ENCODE measurements around the gene INTS2. TPM values are rescaled to one million over a fixed set of nuclear protein-coding genes. Genes with fewer than 3 reads are reported as not detected.

The INTS2 gene
- total RNA-seq, 1 donor from 2014 or later, result 13.3 TPM

DNA sequence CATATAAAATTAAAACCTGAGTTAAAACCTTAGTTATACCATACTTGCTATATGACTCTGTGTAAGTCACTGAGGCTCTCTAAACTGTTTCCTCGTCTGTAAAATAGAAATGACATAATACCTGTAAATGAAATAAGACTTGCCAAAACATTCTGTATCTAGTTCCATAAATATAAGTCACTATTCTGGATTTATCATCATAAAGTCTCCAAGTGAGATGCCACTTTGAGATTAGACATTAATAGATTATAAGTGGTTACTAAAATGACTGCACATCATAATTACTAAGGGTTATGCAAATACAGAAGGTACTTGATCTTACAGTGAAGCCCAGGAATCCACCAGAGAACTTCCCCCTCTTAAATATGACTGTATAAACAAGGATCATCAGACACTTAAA lies 52.5 kb downstream of the INTS2 start:
- Histone ChIP-seq H3K36me3 (ENCODE audit: control insufficient read depth, insufficient read depth, low read length) (no peaks in the 10 kb centered on the region), H3K27me3 (ENCODE audit: control insufficient read depth, insufficient read depth, low read length) (no peaks in the 10 kb centered on the region), H3K4me3 (ENCODE audit: low read depth, low read length) (no peak overlapping the region)
- TF ChIP-seq, protein P1, sequence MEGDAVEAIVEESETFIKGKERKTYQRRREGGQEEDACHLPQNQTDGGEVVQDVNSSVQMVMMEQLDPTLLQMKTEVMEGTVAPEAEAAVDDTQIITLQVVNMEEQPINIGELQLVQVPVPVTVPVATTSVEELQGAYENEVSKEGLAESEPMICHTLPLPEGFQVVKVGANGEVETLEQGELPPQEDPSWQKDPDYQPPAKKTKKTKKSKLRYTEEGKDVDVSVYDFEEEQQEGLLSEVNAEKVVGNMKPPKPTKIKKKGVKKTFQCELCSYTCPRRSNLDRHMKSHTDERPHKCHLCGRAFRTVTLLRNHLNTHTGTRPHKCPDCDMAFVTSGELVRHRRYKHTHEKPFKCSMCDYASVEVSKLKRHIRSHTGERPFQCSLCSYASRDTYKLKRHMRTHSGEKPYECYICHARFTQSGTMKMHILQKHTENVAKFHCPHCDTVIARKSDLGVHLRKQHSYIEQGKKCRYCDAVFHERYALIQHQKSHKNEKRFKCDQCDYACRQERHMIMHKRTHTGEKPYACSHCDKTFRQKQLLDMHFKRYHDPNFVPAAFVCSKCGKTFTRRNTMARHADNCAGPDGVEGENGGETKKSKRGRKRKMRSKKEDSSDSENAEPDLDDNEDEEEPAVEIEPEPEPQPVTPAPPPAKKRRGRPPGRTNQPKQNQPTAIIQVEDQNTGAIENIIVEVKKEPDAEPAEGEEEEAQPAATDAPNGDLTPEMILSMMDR (IDR thresholded peaks at IDR 0.05; ENCODE audit: insufficient read depth, low read length, poor library complexity, severe bottlenecking), result no peak
- DNase-seq (ENCODE audit: low read depth), result no peak

DNA sequence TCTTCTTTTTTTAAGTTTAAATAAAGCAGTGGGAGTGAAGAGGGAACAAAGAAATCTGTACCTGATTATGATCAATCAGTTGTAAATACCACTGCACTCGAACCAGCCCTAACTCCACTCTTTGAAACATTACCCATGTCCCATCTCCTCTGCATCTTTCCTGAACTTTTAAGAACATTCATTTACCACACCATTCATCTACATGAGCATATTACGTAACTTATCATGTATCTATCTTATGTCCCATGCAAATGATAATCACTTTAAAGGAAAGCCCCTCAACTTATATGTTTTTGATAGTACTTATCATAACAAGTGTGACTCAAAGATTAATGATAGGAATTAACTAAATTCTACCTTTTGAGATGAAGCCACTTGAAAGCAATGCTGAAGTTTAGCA lies 53.7 kb downstream of the INTS2 start:
- Histone ChIP-seq H3K27me3 (ENCODE audit: control insufficient read depth, insufficient read depth, low read length) (no peaks in the 10 kb centered on the region), H3K4me3 (ENCODE audit: low read depth, low read length) (no peak overlapping the region), H3K36me3 (ENCODE audit: control insufficient read depth, insufficient read depth, low read length) (no peaks in the 10 kb centered on the region)
- DNase-seq (ENCODE audit: low read depth), result no peak
- TF ChIP-seq, protein P1 (IDR thresholded peaks at IDR 0.05; ENCODE audit: insufficient read depth, low read length, poor library complexity, severe bottlenecking), result no peak

DNA sequence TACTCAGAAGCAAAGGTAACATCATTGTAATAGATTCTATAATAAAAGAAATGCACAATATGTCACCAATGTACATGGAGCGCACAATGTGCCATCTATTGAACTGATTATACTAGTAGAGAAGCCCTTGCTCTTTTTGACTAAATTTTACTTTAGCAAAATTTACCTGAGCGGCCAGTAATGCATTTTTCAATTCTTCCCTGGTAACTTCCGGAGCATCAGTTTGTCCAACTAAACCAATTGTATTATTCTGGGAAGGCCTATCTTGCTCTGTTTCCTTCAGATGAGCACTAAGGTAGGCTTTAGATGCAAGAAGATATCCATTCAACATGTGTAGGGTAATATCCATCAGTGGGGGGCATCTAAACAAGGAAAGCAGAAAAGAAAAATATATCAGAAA lies 55.7 kb downstream of the INTS2 start:
- no peak for DNase-seq (ENCODE audit: low read depth)
- H3K4me3 ChIP-seq (ENCODE audit: low read depth, low read length), result no peak overlapping the region
- H3K36me3 ChIP-seq (ENCODE audit: control insufficient read depth, insufficient read depth, low read length), result no peaks in the 10 kb centered on the region
- TF ChIP-seq, protein P1 (IDR thresholded peaks at IDR 0.05; ENCODE audit: insufficient read depth, low read length, poor library complexity, severe bottlenecking), result no peak
- H3K27me3 ChIP-seq (ENCODE audit: control insufficient read depth, insufficient read depth, low read length), result no peaks in the 10 kb centered on the region

DNA sequence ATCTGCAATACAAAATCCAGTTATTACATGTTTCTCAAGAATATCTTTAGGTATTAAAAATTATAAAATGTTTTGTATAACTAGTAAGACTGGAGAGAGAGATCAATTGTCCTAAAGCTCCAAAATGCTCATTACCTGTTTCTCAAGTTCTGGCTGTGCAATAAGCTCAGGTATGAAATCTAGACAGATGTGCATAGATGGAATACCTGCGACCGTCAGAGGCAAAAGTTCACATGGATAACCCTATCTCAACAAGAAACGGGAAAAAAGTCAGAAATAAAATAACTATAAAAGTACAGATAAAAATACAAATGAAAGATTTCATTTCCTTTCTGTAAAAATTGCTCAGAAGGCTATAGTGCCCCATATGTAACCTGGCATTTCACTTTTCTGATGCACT lies 58.6 kb downstream of the INTS2 start:
- Histone ChIP-seq H3K4me3 (ENCODE audit: low read depth, low read length) (no peak overlapping the region), H3K36me3 (ENCODE audit: control insufficient read depth, insufficient read depth, low read length) (no peaks in the 10 kb centered on the region), H3K27me3 (ENCODE audit: control insufficient read depth, insufficient read depth, low read length) (no peaks in the 10 kb centered on the region)
- TF ChIP-seq, protein P1 (IDR thresholded peaks at IDR 0.05; ENCODE audit: insufficient read depth, low read length, poor library complexity, severe bottlenecking), result no peak
- no peak for DNase-seq (ENCODE audit: low read depth)

DNA sequence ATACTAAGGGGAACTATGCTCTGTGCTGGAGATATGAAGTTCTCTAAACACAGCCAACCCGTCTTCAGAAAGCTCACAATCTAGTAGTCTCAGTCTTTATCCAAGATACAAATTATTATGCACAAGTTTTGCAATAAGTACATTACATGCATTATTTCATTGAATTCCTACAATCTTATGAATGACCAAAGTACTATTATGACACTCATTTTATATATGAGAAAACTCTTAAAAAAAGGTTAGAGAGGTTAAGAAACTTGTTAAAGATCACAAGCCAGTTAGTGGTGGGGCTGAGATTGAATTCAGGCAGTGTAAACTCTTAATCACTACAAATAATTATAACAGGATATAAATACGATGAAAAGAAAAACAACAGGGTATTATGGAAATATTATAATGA lies 59.7 kb downstream of the INTS2 start:
- H3K4me3 ChIP-seq (ENCODE audit: low read depth, low read length), result no peak overlapping the region
- H3K27me3 ChIP-seq (ENCODE audit: control insufficient read depth, insufficient read depth, low read length), result no peaks in the 10 kb centered on the region
- TF ChIP-seq, protein P1 (IDR thresholded peaks at IDR 0.05; ENCODE audit: insufficient read depth, low read length, poor library complexity, severe bottlenecking), result no peak
- H3K36me3 ChIP-seq (ENCODE audit: control insufficient read depth, insufficient read depth, low read length), result no peaks in the 10 kb centered on the region
- DNase-seq (ENCODE audit: low read depth), result no peak

DNA sequence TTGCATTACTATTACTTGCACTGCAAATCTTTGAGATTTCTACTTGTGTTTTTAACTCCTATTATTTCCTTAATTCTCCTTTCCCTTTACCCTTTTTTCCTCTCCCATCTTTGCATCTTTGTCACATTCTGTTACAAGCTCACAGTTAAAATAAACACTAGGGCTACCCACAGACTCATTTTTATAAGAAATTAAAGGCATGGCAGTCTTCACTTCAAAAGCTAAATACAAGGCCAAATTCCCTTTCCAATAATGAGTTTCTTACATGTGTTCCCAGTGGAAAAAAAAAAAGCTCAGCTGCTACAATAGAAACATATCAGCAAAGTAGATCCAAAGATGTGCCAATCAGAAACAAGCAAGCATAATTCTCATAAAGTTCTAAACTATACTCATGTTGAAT lies 60.7 kb downstream of the INTS2 start:
- DNase-seq (ENCODE audit: low read depth), result no peak
- TF ChIP-seq, protein P1 (IDR thresholded peaks at IDR 0.05; ENCODE audit: insufficient read depth, low read length, poor library complexity, severe bottlenecking), result no peak
- no peaks in the 10 kb centered on the region for H3K36me3 ChIP-seq (ENCODE audit: control insufficient read depth, insufficient read depth, low read length)
- no peaks in the 10 kb centered on the region for H3K27me3 ChIP-seq (ENCODE audit: control insufficient read depth, insufficient read depth, low read length)
- no peak overlapping the region for H3K4me3 ChIP-seq (ENCODE audit: low read depth, low read length)
